Stimulated activated CD4-positive, alpha-beta T cell treated with anti-CD3 and anti-CD28 coated beads, Interleukin-15, amount 100 ng/mL, for 1 hour (primary cell): ENCODE results near the gene GAL.

Experiments used
- DNase-seq, 2 donors: peaks; one replicate each; pipeline ENCODE4 v3.0.0-alpha.2; 2020; ENCODE audit warnings: low read depth in 1 of 2, low spot score in 1 of 2

The GAL gene

DNA sequence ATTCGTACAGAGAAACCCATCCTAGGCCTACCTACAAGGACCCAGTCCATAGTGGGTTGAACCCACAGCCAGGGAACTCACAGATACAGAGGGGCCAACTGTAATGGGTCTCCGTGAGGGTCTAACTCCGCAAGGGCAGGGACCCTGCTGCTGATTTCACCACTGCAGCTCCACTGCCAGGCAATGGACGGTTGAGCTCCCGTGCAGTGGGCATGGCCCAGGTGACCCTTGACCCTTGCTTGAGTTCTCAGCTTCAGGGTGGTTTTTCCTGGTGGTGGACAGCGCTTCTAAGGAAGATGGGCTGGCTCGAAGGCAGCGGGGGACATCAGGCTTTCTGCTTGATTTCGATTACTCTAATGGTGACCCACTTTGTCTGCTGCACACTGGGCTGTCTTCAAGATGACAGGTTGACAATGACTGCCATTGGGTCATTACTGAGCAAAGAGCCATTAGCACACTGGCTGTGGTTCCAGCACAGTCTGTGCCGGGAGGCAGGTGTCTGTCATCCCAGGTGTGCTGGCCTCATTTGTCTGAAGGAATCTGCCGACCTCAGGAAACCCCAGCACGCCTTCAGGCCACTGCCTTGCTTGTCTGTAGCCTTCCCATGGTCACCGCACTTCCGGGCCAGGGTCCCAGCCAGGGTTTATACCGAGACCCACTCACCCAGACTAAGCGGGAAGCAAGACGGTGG lies 3.7 kb upstream of the GAL start:
- DNase-seq = no peak

DNA sequence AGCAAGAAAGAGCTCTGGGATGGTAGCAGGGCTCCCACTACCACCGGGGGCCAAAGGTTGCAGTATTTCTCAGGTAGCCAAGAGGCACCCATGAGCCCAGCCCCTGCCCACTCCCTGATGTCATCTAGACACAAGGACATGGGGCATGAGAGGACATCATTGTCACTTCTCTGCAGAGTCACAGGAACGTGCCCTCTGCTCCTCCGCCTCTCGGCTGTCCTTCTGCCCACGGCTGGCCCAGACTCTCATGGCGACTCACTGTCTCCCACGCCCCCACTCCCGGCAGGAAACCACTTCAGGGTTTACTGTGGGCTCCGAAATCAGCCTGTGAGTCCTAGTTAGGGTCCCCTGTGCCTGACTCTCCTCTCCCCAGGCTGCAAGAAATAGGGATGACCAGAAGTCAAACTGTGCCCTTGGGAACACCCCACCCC lies 1.8 kb upstream of the GAL start:
- no peak for DNase-seq

DNA sequence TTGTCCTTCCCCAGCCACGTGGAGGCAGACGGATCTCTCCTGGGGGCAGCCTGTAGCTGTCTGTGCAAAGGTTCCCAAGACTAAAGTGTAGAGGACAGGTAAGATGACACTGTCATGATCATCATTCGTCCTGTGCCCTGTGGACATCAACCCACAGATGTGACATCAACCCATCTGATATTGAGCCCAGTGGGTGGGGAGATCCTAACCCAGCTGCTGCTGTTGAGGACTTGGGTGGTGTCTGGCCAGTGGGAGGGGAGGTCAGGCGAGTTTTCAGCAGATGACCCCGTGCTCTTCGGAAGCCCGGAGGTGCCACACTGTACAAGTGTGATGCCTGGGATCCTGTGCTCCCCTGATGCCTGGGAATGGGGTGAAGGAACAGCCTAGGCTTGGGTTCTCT lies 1.2 kb upstream of the GAL start:
- no peak for DNase-seq

DNA sequence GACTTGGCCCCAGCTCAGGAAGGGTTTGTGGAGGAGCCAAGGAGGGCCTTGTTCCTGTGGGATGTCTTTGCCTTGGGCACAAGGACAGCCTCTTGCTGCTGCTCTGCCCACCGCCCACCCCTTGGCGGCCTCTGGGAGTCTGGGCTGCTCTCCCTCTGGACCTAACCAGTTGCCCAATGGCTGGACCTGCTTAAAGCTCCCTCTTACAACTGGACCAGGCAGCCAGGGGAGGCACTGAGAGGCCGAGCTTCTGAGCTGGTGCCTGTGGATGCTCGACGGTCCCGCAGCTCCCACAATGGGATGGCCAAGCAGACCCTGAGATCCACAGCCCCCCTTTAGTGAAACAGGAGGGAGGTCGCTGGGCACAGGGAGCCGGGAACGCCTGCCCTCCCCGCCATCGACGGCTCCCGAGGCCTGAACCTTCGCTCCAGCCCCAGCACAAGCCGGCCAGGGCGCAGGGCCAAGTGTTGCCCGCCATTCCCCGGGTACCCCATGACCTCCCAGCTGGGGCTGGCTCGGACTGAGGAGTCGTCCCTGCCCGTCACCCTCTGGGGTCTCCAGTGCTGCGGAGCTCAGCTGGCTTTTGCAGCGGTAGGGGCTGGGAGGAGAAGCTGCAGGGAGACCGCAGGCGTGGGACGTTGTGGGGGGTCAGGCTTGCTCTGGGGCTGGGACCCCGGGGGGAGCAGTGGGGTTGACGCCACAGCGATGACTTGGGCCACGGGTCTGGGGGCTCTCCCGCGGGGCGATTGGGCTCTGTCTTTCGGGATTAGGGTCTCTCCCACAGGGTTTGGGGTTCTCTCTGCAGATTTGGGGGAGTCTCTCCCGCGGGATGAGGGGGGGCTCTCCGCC lies 584 bp upstream of the GAL start:
- DNase-seq = no peak

DNA sequence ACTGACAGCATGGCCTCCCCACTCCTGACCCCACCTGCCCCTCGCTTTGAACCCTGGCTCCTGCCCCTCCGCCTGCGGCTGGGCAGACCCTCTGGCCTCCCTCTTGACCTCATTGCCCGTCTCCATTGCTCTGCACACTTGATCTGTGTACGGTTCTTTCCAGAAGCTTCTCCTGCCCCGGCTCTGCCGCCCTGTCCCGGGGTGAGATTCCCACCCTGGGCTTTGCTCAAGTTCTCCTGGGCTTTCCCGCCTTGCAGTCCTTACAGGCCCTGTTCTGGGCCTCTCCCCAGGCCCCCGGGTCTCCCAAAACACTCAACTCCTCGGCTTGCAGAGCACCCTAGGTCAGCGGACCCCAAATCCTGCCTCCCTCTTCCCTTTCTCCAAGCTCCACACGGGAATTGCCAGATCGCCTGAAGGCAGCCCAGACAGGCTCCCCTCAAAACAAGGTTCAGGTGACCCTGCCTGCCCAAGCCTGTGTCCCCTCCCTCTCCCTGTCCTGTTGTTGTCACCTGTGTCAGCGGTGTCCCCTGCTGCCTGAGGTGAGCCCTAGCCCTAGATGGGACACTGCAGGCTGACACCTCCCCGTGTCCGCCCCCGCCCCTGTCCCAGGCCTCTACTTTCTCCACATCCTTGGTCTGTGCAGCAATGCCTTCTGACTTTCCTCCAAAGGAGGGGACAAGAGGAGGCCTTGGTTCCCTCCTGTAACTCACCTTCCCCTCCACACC lies 1.5 kb downstream of the GAL start:
- no peak for DNase-seq

DNA sequence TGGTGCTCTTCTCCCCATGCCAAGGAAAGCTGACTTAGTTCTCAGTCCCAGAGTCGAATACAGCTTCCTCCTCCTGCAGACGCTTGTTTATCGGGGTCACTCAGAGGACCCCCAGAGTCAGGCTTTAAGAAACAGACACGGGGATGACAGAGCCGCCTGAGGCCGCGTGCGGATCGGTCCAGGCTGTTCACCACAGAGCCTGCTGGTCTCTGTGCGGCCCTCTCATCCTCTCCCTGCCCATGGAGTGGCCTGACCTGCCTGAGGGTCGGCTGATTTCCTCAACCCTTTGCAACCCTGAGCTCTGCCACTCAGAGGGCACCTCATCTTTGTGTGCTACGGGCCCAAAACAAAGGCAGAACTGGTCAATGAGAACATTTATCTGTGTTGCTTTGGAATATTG lies 2.1 kb downstream of the GAL start:
- DNase-seq = no peak

DNA sequence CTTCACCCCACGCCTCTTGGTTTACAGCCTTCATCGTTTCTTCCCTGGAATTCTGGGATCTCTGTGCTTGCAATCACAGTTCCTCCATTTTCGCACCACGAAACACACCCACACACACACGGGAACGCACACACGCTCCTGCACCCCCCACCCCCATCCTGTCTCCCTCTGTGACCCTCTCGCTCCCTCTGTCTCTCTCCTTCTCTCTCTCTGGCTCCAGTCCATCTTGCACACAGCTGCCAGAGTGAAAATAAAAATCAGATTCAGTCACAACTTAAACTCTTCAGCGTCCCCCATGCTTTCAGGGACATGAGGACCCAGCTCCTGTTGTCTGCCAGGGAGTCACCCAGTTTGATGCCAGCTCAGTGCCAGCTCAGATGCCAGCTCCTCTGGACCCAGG lies 3.0 kb downstream of the GAL start:
- DNase-seq = no peak

DNA sequence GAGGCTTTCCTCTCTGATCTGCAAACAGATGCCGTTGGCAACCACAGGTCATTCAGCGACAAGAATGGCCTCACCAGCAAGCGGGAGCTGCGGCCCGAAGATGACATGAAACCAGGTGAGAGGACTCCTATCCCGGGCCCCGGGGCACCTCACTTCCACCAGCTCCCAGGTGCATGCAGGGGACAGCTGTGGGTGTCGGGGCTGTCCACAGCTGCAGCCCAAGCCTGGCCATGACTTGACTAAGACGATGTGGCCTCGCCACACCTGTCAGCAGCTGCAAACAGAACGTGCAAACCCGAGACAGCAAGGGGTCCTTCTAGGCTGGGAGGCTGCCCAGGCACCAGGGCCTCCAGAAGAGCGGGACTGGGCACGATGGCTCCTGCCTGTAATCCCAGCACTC lies 3.6 kb downstream of the GAL start:
- no peak for DNase-seq

DNA sequence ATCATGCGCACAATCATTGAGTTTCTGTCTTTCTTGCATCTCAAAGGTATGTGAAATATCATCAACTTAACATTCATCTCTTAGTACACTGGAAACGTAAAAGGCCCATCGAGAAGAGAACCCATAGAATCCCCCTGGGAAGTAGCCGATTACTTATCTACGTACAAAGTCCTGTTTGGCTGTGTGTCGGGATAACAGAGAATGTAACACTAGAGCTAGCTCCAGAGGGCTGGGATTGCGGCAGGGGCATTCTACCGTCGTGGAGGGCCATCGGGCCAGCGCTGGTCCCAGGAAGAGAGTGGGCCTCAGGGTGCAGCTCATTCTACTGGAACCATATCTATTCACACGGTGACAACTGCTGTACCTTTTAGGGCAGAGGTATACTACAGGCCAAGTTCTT lies 4.5 kb downstream of the GAL start:
- DNase-seq = no peak

DNA sequence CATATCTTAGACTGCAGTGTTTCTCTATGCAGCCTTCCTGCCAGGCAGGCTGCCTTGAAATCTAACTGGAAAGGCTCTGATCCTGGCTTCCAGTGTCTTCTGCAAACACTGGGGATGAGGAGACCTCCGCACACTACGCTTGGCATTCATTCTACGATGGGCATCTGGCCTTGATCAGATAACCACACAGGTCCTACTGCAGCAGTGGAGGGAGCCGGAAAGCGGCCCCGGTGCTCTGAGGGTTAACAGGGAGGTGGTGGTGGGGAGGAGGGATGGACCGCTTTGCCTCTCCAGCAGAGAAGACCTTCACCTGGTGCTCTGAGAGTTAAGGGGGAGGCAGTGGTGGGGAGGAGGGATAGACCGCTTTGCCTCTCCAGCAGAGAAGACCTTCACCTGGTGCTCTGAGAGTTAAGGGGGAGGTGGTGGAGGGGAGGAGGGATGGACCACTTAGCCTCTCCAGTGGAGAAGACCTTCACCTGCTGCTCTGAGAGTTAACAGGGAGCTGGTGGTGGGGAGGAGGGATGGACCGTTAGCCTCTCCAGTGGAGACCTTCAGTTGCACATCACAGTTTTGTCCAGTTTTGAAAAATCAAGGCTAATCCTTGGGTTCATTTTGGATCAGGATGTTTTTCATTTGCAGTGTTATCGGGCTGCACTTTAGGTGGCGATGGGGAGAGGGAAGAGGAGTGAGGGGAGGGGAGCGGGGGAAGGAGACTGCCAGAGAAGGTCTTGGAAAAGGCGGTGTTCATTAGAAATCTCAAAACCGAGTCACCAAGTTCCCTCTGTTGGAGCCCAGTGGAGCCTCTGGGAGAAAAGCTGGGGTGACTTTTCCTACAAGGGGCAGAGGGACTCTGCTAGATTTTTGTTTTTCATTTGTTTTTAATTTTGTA lies 5.6 kb downstream of the GAL start:
- no peak for DNase-seq

DNA sequence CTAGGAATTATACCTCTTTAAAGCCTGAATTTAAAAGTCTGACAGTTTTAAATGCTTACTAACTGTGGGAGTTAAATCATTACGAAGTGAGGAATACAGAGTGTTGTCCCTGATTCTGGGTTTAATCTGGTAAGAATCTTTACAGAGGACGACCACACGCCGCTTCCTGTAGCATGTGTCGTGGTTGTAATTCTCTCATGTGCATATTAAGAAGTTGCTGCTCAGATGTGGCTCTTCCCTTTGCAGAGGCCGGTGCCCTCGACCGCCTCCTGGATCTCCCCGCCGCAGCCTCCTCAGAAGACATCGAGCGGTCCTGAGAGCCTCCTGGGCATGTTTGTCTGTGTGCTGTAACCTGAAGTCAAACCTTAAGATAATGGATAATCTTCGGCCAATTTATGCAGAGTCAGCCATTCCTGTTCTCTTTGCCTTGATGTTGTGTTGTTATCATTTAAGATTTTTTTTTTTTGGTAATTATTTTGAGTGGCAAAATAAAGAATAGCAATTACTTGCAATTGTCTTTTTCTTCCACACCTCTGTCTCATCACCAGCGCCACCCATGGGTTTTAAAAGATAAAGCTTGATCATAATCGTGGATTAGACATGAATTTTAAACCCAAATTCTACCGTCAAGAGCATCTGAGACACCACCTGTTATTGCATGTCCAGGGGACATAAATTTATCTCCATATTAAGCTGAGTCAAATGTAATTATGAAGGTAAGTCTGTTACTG lies 6.5 kb downstream of the GAL start:
- DNase-seq = no peak

DNA sequence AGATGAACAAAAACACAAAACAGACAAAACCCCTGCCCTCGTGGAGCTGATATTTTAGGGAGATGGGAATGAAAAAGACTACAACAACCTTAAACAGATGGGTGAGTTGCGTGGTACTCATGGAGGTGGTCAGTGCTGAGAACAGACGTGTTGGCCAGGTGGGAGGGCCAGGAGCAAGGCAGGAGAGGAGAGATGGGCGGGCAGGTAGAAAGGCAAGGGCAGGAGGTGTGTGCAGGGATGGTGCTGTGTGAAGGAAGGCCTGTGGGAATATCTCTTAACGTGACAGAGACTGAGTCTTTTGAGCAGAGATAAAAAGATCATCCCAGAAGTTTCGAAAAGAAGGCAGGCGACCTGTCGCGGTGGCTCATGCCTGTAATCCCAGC lies 7.0 kb downstream of the GAL start:
- no peak for DNase-seq

DNA sequence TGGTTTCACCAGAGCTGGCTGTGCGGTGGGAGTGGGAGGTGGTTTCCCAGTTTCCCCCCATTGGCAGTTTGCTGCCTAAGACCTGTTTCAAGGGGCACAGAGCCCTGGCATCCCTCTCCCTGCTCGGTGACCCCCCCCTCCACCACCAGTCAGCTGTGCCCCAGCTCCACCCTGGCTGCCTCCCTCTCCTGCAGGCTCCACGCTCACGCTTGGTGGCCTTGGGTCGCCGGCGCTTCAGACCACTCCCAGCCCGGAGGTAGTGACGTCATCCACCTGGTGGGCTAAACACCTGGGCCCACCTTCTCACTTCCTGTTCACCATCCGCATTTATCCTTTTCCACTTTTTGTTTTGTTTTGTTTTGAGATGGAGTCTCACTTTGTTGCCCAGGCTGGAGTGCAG lies 7.8 kb downstream of the GAL start:
- no peak for DNase-seq

DNA sequence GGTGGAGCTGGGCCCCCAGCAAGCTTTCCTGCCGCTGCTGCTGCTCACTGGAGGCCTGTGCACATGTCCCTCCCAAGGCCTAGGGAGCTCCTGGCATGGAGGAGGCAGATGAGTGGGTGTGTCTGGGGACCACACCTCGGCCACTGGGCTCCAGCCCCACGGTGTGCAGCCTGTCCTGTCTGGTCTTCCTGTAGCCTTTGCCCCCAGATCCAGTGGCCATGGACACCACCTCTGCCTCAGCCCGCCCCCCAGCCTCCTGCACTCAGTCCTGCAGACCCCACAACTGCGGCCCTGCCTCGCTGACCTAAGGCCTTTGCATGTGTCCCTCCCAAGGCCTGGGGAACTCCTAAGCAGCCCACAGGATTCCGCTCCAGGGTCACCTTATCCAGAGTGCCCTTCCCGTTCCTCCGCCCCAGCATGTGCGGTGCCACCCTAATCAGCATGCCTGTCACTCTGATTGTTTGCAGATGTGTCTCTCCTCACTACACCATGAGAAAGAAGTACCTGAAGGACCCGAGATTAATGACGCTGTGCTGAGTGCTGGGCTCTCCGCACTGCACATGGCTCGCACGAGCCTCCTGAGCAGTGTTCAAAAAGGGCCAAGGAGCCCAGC lies 8.6 kb downstream of the GAL start:
- no peak for DNase-seq

DNA sequence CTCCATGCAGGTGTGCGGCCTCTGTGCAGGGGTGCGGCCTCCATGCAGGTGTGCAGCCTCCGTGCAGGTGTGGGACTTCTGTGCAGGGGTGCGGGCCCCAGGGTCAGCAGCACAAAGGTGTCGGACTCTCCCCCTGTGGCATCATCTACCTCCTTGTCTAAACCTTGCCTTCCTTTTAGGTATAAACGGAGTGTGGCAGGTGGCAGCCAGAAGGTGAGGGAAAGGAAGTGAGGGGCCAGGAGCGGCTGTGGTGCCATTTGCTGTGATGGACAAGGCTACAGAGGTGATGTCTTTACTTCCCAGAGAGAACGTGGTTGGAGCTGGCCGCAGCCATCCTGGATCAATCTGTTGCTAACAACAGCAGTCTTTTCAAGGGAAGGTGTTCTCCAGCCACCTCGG lies 9.1 kb downstream of the GAL start:
- DNase-seq = no peak

DNA sequence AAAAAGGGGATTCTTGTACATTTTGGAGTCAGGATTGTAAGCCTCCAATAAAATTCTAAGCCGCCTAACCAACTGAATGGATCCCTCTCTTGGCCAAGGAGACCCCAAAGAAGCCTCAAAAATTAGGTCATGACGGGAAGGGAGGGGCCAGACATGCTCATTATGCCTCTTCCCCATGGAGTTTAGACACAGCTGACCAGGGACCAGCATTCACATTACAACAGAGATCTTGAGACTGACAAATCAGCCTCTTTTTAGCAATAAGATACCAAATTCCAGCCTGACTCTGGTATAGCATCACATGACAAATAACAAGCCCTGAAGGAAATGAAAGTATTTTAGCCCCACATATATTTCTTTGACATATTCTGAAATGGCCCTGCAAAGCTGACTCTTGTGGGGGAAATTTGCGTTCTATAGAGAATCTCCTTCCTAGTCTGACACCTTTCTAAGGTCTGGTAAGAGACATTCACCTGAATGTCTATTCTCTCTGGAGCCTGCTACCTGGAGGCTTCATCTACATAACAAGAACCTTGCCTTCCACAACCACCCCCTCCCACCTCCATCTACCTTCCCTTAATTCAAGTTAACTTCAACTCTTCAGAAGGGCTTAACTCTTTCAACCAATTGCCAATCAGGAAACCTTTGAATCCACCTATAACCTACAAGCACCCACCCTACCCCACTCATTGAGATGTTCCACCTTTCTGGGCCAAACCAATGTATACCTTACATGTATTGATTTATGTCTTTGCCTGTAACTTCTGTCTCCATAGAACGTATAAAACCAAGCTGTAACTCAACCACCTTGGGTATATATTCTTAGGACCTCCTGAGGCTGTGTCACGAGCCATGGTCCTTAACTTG lies 10.3 kb downstream of the GAL start:
- DNase-seq = no peak

DNA sequence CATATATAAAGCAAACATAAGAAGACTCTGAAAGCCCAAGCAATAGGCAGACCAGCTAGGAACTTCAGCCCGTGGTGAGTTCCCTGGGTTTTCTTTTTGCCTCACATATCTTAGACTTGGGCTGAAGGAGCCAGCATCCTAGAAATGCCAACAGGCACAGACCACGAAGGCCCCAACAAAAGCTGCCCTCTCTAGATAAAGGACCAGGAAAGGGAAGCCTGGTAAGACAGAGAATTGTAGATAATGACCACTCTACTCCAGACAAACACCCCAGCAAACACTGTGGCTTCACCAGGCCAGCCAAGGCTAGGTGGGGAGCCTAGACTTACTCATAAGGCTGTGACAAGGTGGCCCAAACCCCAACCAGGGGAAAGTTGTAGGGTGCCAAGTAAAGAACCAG lies 11.2 kb downstream of the GAL start:
- DNase-seq = no peak

DNA sequence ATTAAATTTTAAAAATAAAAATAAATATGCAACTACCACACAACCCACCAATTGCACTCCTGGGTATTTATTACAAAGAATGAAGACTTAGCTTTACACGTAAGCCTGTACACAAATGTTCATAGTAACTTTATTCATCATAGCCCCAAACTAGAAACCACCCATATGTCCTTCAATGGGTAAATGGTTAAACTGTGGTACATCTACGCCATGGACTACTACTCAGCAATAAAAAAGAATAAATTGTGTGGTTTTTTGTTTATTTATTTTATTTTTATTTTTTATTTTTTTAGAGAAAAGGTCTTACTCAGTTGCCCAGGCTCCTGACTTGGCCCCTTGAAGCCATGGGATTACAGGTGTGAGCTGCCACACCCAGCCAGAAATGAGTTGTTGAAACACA lies 14.6 kb downstream of the GAL start:
- no peak for DNase-seq

DNA sequence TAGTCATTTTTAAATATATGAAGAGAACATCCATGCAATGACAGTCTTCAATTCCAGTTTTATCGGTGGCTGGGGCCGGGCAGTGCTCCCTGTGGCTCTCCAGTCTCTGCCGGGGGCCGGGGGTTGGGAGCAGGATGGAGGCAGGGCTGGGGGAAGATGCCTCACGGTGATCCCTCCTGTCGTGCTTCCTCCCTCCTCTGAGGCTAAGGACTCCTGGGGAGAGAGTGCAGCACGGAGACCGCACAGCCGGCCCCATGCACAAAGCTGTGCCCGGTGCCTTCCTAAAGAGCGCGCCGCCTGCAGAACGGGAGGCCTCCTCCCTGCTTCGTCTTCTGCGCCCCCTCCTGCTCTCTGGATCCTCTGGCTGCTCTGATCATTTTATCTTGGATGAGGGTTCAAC lies 20.5 kb downstream of the GAL start:
- no peak for DNase-seq
